H9 (cell line): Measurements from ENCODE around the gene KIAA1143. TPM values are rescaled to one million over a fixed set of nuclear protein-coding genes. Genes with fewer than 3 reads are reported as not detected.
A peak's percentile ranks its signal among the peaks of the same experiment; 100 is the strongest.

Experiments
- DNase-seq: peaks from one replicate; pipeline ENCODE4 v3.0.0-alpha.2; 2017
- H2AFZ ChIP-seq: one replicate; pipeline ENCODE4 v1.6.1; 2013; ENCODE audit warnings: mild to moderate bottlenecking, low read length, control low read depth, moderate library complexity
- H2AK5ac ChIP-seq: 2 replicates; pipeline ENCODE4 v1.6.1; 2013; ENCODE audit warnings: low read length, control low read depth, mixed read lengths; ENCODE audit not compliant: insufficient read length
- H2BK120ac ChIP-seq: one replicate; pipeline ENCODE4 v1.6.1; 2013; ENCODE audit warnings: low read depth, mild to moderate bottlenecking, low read length, control low read depth, inconsistent platforms; ENCODE audit not compliant: poor library complexity, severe bottlenecking
- H2BK12ac ChIP-seq: 2 replicates; pipeline ENCODE4 v1.6.1; 2013; ENCODE audit warnings: low read length, control low read depth, mixed read lengths, low read depth; ENCODE audit not compliant: insufficient read length
- H2BK15ac ChIP-seq: 2 replicates; pipeline ENCODE4 v1.6.1; 2013; ENCODE audit warnings: low read depth, low read length, control low read depth
- H2BK20ac ChIP-seq: one replicate; pipeline ENCODE4 v1.6.1; 2013; ENCODE audit warnings: low read depth, mild to moderate bottlenecking, low read length, control low read depth, inconsistent platforms; ENCODE audit not compliant: poor library complexity, severe bottlenecking
- H2BK5ac ChIP-seq: 2 replicates; pipeline ENCODE4 v1.6.1; 2013; ENCODE audit warnings: low read length, control low read depth, mixed read lengths; ENCODE audit not compliant: insufficient read length
- H3K14ac ChIP-seq: 2 replicates; pipeline ENCODE4 v1.6.1; 2013; ENCODE audit warnings: low read length, control low read depth; ENCODE audit not compliant: insufficient read depth
- H3K18ac ChIP-seq: 2 replicates; pipeline ENCODE4 v1.6.1; 2013; ENCODE audit warnings: low read depth, mild to moderate bottlenecking, mixed read lengths, low read length, control low read depth; ENCODE audit not compliant: insufficient read length
- H3K23ac ChIP-seq: 2 replicates; pipeline ENCODE4 v1.6.1; 2013; ENCODE audit warnings: low read length, control low read depth, mixed read lengths, low read depth; ENCODE audit not compliant: insufficient read length
- H3K23me2 ChIP-seq: 2 replicates; pipeline ENCODE4 v1.6.1; 2013; ENCODE audit warnings: low read depth, mild to moderate bottlenecking, mixed read lengths, low read length, control low read depth; ENCODE audit not compliant: insufficient read length, poor library complexity, severe bottlenecking
- H3K27ac ChIP-seq: 2 replicates; pipeline ENCODE4 v1.5.1; 2013; ENCODE audit warnings: low read length, control low read depth, mixed read lengths, low read depth; ENCODE audit not compliant: insufficient read length
- H3K27me3 ChIP-seq: 2 replicates; pipeline ENCODE4 v1.6.1; 2013; ENCODE audit warnings: low read length, control low read depth, inconsistent platforms; ENCODE audit not compliant: insufficient read depth
- H3K4ac ChIP-seq: 2 replicates; pipeline ENCODE4 v1.6.1; 2013; ENCODE audit warnings: low read depth, mild to moderate bottlenecking, control low read depth, inconsistent platforms, low read length, moderate library complexity
- H3K4me1 ChIP-seq: 2 replicates; pipeline ENCODE4 v1.6.1; 2013; ENCODE audit warnings: low read length, control low read depth, inconsistent platforms; ENCODE audit not compliant: insufficient read depth
- H3K4me2 ChIP-seq: 2 replicates; pipeline ENCODE4 v1.6.1; 2013; ENCODE audit warnings: low read length, control low read depth, mixed read lengths; ENCODE audit not compliant: insufficient read length, insufficient read depth
- H3K56ac ChIP-seq: 2 replicates; pipeline ENCODE4 v1.6.1; 2013; ENCODE audit warnings: low read depth, mild to moderate bottlenecking, mixed read lengths, low read length, control low read depth; ENCODE audit not compliant: insufficient read length
- H3K79me1 ChIP-seq: 2 replicates; pipeline ENCODE4 v1.6.1; 2013; ENCODE audit warnings: low read depth, mild to moderate bottlenecking, moderate library complexity, low read length, control low read depth, inconsistent platforms; ENCODE audit not compliant: insufficient read depth, poor library complexity, severe bottlenecking
- H3K79me2 ChIP-seq: 2 replicates; pipeline ENCODE4 v1.6.1; 2013; ENCODE audit warnings: low read length, control low read depth, inconsistent platforms; ENCODE audit not compliant: insufficient read depth
- H3K9ac ChIP-seq: 2 replicates; pipeline ENCODE4 v1.6.1; 2013; ENCODE audit warnings: low read length, control low read depth, mixed read lengths; ENCODE audit not compliant: insufficient read length; ENCODE audit errors: extremely low read depth
- H3K9me3 ChIP-seq: one replicate; pipeline ENCODE4 v1.6.1; 2013; ENCODE audit warnings: low read depth, low read length, inconsistent platforms; ENCODE audit not compliant: control insufficient read depth
- H3T11ph ChIP-seq: one replicate; pipeline ENCODE4 v1.6.1; 2013; ENCODE audit warnings: mild to moderate bottlenecking, low read length, control low read depth, inconsistent platforms
- H4K20me1 ChIP-seq: one replicate; pipeline ENCODE4 v1.6.1; 2013; ENCODE audit not compliant: control insufficient read depth, insufficient read length, insufficient read depth
- H4K5ac ChIP-seq: 2 replicates; pipeline ENCODE4 v1.6.1; 2013; ENCODE audit warnings: low read depth, mild to moderate bottlenecking, mixed read lengths, low read length, control low read depth; ENCODE audit not compliant: insufficient read length
- H4K8ac ChIP-seq: replicated peaks from 2 replicates; pipeline ENCODE4 v1.6.1; 2013; ENCODE audit warnings: low read length, control low read depth, mixed read lengths, low read depth; ENCODE audit not compliant: insufficient read length
- H4K91ac ChIP-seq: 2 replicates; pipeline ENCODE4 v1.6.1; 2013; ENCODE audit warnings: low read depth, mild to moderate bottlenecking, moderate library complexity, mixed read lengths, low read length, control low read depth; ENCODE audit not compliant: insufficient read length
- H3K27ac Mint-ChIP-seq, 3 experiments: 2 replicates in 2 of 3; 3 replicates in 1 of 3; pipeline ENCODE4 v1.8.0; 2020 to 2021; ENCODE audit warnings: mixed read lengths in 3 of 3, mild to moderate bottlenecking in 1 of 3, moderate library complexity in 1 of 3
- H3K27me3 Mint-ChIP-seq: 2 replicates; pipeline ENCODE4 v1.8.0; 2021; ENCODE audit warnings: low read depth, mild to moderate bottlenecking, moderate library complexity, mixed read lengths
- H3K36me3 Mint-ChIP-seq, 3 experiments: 2 replicates in 2 of 3; 3 replicates in 1 of 3; pipeline ENCODE4 v1.8.0; 2020 to 2021; ENCODE audit warnings: low read depth in 3 of 3, mixed read lengths in 3 of 3; ENCODE audit not compliant: insufficient read depth in 1 of 3
- H3K4me1 Mint-ChIP-seq, 2 experiments: 2 replicates each; pipeline ENCODE4 v1.8.0; 2020; ENCODE audit warnings: mixed read lengths in 2 of 2
- H3K4me3 Mint-ChIP-seq, 2 experiments: 2 replicates in 1 of 2; 3 replicates in 1 of 2; pipeline ENCODE4 v1.8.0; 2020 to 2021; ENCODE audit warnings: mild to moderate bottlenecking in 2 of 2, mixed read lengths in 2 of 2, moderate library complexity in 1 of 2
- H3K9me3 Mint-ChIP-seq, 2 experiments: 2 replicates in 1 of 2; 3 replicates in 1 of 2; pipeline ENCODE4 v1.8.0; 2020; ENCODE audit warnings: mild to moderate bottlenecking in 2 of 2, mixed read lengths in 2 of 2, moderate library complexity in 1 of 2
- CTCF ChIP-seq: fragments of 200-600 bp; sonication (generic); conservative IDR thresholded peaks from 3 replicates; pipeline ENCODE4 v1.8.0; 2021; ENCODE audit warnings: antibody characterized with exemption, mild to moderate bottlenecking
- WGBS: extraction: QIAGEN DNeasy Blood & Tissue Kit; methylation state at CpG from one replicate; pipeline ENCODE4 v1.1.7; 2013; ENCODE audit warnings: missing lambda C conversion rate, low lambda C conversion rate, mixed read lengths; ENCODE audit not compliant: insufficient read length; ENCODE audit errors: extremely low coverage; 5-methylcytosine and 5-hydroxymethylcytosine counted together
- total RNA-seq: library from RNA; stranded (reverse); gene quantifications from 2 replicates; pipeline ENCODE4 v1.2.1, GENCODE V29; 2021

The KIAA1143 gene
- total RNA-seq, 1 experiment from 2014 or later = 47.0 TPM

GRCh38 chr3:44712455-44713075 is 48.9 kb downstream of the KIAA1143 start, which contains the start of gene ZNF502:
ZNF502 (plus strand) TSS chr3:44712660; CDS start chr3:44720262, 7,602 bp downstream.
- H3K9me3 Mint-ChIP-seq = peaks cover 76 to 77% of the 10 kb centered on the region in 2 experiments
- peaks cover 0 to 7% (median 5%) of the 10 kb centered on the region in 3 experiments; a peak in 6 of 7 replicates for H3K36me3 Mint-ChIP-seq
- DNase-seq = peak; percentile 76
- no peak within 1 kb of the TSS for H3K23ac ChIP-seq
- no peak within 1 kb of the TSS for H2BK15ac ChIP-seq
- H3K4me2 ChIP-seq = peak within 1 kb of the TSS; percentile 81
- H3K79me2 ChIP-seq = no peaks in the 10 kb centered on the region
- H3K27ac ChIP-seq = no peak within 1 kb of the TSS
- H2AK5ac ChIP-seq = no peak within 1 kb of the TSS
- TF ChIP-seq CTCF = no peak
- no peaks in the 10 kb centered on the region for H3K27me3 ChIP-seq
- H4K20me1 ChIP-seq = no peaks in the 10 kb centered on the region
- H2AFZ ChIP-seq = no peak within 1 kb of the TSS
- no peaks in the 10 kb centered on the region for H3K79me1 ChIP-seq
- peak within 1 kb of the TSS; percentile 60 for H3K18ac ChIP-seq
- no peaks in the 10 kb centered on the region for H3K23me2 ChIP-seq
- H3K4me1 ChIP-seq = no peaks in the 10 kb centered on the region
- H4K5ac ChIP-seq = peak within 1 kb of the TSS; percentile 8
- H3K27ac Mint-ChIP-seq = no peak within 1 kb of the TSS
- no peak within 1 kb of the TSS for H3K4ac ChIP-seq
- H2BK120ac ChIP-seq = no peak within 1 kb of the TSS
- no peak within 1 kb of the TSS for H4K91ac ChIP-seq
- peak within 1 kb of the TSS; percentile 57 for H3K9ac ChIP-seq
- 0 out of 2 replicates have a peak within 1 kb of the TSS, but pooled peaks have one; percentile 63 for H3K14ac ChIP-seq
- no peak within 1 kb of the TSS for H3K56ac ChIP-seq
- H3T11ph ChIP-seq = no peak within 1 kb of the TSS
- no peaks in the 10 kb centered on the region for H3K4me1 Mint-ChIP-seq
- no CpG with 5 or more reads among the region's 36 CpGs for WGBS
- H3K4me3 Mint-ChIP-seq = peak within 1 kb of the TSS in 1 of 2 experiments; percentile 83; a peak in 3 of 5 replicates
- H3K27me3 Mint-ChIP-seq = peaks cover 8% of the 10 kb centered on the region
- H2BK12ac ChIP-seq = no peak within 1 kb of the TSS
- no peak within 1 kb of the TSS for H2BK20ac ChIP-seq
- no peak within 1 kb of the TSS for H2BK5ac ChIP-seq
- peak within 1 kb of the TSS; percentile 34 for H4K8ac ChIP-seq
- peaks cover 11% of the 10 kb centered on the region for H3K9me3 ChIP-seq

Other genes with a start within 250 kb of the KIAA1143 start
- gene ZKSCAN7, start 206.4 kb downstream of the KIAA1143 start, total RNA-seq = 7.0 and 8.7 TPM in 2 replicates
- 16.4 and 18.7 TPM in 2 replicates for gene ZNF660, start 176.7 kb downstream of the KIAA1143 start, total RNA-seq
- gene ZNF197, start 136.6 kb downstream of the KIAA1143 start, total RNA-seq = 17.5 and 18.8 TPM in 2 replicates
- gene ZNF35, start 112.9 kb downstream of the KIAA1143 start, total RNA-seq = 22.3 and 27.3 TPM in 2 replicates
- not detected in 2 replicates for gene ZNF502, start 49.0 kb downstream of the KIAA1143 start, total RNA-seq
- 4.9 and 6.5 TPM in 2 replicates for gene ZNF501, start 32.0 kb downstream of the KIAA1143 start, total RNA-seq
- gene KIF15, start 175 bp upstream of the KIAA1143 start, total RNA-seq = 25.0 and 25.8 TPM in 2 replicates
- gene TMEM42, start 100.3 kb upstream of the KIAA1143 start, total RNA-seq = 11.8 and 12.2 TPM in 2 replicates
- not detected in 2 replicates for gene TGM4, start 113.0 kb upstream of the KIAA1143 start, total RNA-seq
- gene ZDHHC3, start 214.6 kb upstream of the KIAA1143 start, total RNA-seq = 58.3 and 71.3 TPM in 2 replicates
- gene EXOSC7, start 214.6 kb upstream of the KIAA1143 start, total RNA-seq = 86.6 and 88.7 TPM in 2 replicates